ENCODE data around the gene LETM1. TPM values are rescaled to one million over a fixed set of nuclear protein-coding genes. Genes with fewer than 3 reads are reported as not detected.

The LETM1 gene
- total and polyA plus RNA-seq, 4 donors: 21.7 to 47.1 (median 26.8) TPM

GRCh38 chr4:1778642-1779392 is 77.1 kb downstream of the LETM1 start:
- no peaks in the 10 kb centered on the region for H3K9me3 ChIP-seq (ENCODE audit: control insufficient read depth in 4 of 4, insufficient read depth in 3 of 4, low read length in 3 of 4)
- H3K4me1 ChIP-seq (ENCODE audit: control insufficient read depth in 5 of 5, insufficient read depth in 5 of 5, low read length in 5 of 5): peaks cover 0 to 15% (median 4%) of the 10 kb centered on the region in 5 donors
- no peak overlapping the region for H3K4me3 ChIP-seq
- no peak overlapping the region for H3K27ac ChIP-seq (ENCODE audit: low read depth in 1 of 2, low read length in 1 of 2)
- H3K36me3 ChIP-seq (ENCODE audit: control insufficient read depth in 4 of 4, insufficient read depth in 4 of 4, low read length in 4 of 4): no peaks in the 10 kb centered on the region
- no peaks in the 10 kb centered on the region for H3K27me3 ChIP-seq (ENCODE audit: control insufficient read depth in 3 of 3, insufficient read depth in 3 of 3, low read length in 2 of 3)
- no peak for TF ChIP-seq CTCF (IDR thresholded peaks at IDR 0.05; ENCODE audit: control extremely low read depth, extremely low read depth)
- ATAC-seq (ENCODE audit: insufficient read depth, low FRiP score): no peak
- no peak overlapping the region for H3K9ac ChIP-seq (ENCODE audit: insufficient read depth in 1 of 2, low read length in 2 of 2)
- WGBS, 2 donors: 90 to 94% methylated on average over 18 of the region's 18 CpGs
- no peak for DNase-seq

DNA sequence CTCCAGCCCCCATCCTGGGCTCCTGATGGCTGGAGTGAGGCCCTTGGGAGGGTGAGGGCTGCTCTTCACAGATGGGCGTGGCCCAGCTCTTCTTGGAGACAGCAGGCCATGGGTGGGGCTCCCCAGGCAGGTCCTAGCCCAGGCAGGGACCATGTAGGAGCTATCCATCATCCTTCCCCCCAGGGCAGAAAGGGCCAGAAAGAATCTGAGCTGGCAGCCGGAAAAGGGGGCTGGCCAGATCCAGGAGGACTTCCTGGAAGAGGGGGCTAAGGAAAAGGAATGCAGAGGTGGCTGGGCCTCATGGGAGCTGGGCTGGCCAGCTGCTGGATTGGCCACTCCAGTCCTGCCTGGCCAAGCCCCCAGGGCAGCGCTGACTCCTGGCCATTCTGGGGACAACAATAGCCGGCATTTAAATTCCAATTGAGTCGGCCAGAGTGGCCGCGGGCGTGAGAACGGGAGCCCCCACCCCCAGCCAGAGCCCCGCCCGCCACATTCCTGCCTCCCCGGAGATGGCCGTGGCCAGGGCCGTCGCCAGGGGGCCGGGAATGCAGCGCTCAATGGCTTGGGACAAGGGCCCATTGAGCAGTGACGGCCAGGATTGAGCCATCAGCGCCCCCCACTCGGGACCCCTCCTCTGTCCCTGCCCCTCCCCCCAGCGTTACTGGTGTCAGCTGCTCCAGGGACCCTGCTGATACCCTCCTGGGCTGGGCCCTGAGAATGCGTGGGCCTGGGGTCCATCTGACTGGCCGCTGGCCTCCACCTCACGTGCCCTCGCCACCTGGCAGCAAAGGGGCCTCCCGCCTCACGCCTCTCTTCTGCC is 77.9 kb downstream of the LETM1 start:
- DNase-seq: peak in 2 of 3 donors; percentile 56 to 79
- no peaks in the 10 kb centered on the region for H3K36me3 ChIP-seq (ENCODE audit: control insufficient read depth in 4 of 4, insufficient read depth in 4 of 4, low read length in 4 of 4)
- H3K4me3 ChIP-seq: no peak overlapping the region
- no peak overlapping the region for H3K27ac ChIP-seq (ENCODE audit: low read depth in 1 of 2, low read length in 1 of 2)
- ATAC-seq (ENCODE audit: insufficient read depth, low FRiP score): no peak
- H3K27me3 ChIP-seq (ENCODE audit: control insufficient read depth in 3 of 3, insufficient read depth in 3 of 3, low read length in 2 of 3): no peaks in the 10 kb centered on the region
- TF ChIP-seq CTCF (IDR thresholded peaks at IDR 0.05; ENCODE audit: control extremely low read depth, extremely low read depth): no peak
- no peaks in the 10 kb centered on the region for H3K9me3 ChIP-seq (ENCODE audit: control insufficient read depth in 4 of 4, insufficient read depth in 3 of 4, low read length in 3 of 4)
- WGBS, 2 donors: 42 to 76% methylated on average over 26 to 27 of the region's 27 CpGs
- peaks cover 0 to 16% (median 7%) of the 10 kb centered on the region in 5 donors for H3K4me1 ChIP-seq (ENCODE audit: control insufficient read depth in 5 of 5, insufficient read depth in 5 of 5, low read length in 5 of 5)
- H3K9ac ChIP-seq (ENCODE audit: insufficient read depth in 1 of 2, low read length in 2 of 2): no peak overlapping the region

DNA sequence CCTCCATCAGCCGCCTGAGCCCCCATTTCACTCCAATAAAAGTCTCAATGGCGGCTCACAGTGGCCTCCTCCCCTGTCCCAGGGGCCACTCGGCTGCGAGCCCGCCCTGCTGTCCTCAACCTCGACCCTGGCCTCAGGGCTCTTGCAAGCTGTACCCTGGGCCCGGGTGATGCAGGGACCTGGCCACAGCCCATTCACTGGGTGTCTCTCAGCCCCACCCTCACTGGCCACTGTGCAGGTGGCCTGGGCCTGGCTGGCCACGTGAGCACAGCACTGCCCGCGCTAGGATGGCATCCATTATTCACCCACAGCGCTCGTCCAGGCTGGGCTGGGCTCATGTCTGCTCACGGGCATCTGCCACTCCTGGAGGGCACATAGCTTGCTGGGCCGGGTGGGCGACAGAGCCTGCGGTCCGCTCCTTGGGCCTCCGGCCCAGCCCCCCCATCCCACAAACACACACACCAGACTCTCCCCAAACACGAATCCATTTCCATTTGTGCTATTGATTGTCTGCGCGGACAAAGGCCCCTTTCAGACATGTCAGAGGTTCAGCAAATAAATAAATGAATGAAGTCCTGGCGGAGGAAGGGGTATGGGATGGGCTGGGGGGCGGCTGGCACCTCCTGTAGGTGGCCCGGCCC is 79.3 kb downstream of the LETM1 start:
- H3K9me3 ChIP-seq (ENCODE audit: control insufficient read depth in 4 of 4, insufficient read depth in 3 of 4, low read length in 3 of 4): no peaks in the 10 kb centered on the region
- no peak for DNase-seq
- no peak overlapping the region for H3K9ac ChIP-seq (ENCODE audit: insufficient read depth in 1 of 2, low read length in 2 of 2)
- no peak overlapping the region for H3K27ac ChIP-seq (ENCODE audit: low read depth in 1 of 2, low read length in 1 of 2)
- H3K4me3 ChIP-seq: no peak overlapping the region
- TF ChIP-seq CTCF (IDR thresholded peaks at IDR 0.05; ENCODE audit: control extremely low read depth, extremely low read depth): no peak
- peaks cover 0 to 30% (median 9%) of the 10 kb centered on the region in 5 donors for H3K4me1 ChIP-seq (ENCODE audit: control insufficient read depth in 5 of 5, insufficient read depth in 5 of 5, low read length in 5 of 5)
- ATAC-seq (ENCODE audit: insufficient read depth, low FRiP score): no peak
- no peaks in the 10 kb centered on the region for H3K27me3 ChIP-seq (ENCODE audit: control insufficient read depth in 3 of 3, insufficient read depth in 3 of 3, low read length in 2 of 3)
- H3K36me3 ChIP-seq (ENCODE audit: control insufficient read depth in 4 of 4, insufficient read depth in 4 of 4, low read length in 4 of 4): no peaks in the 10 kb centered on the region
- 94 to 95% methylated on average over 24 of the region's 24 CpGs for WGBS, 2 donors

Measured in lung (tissue), 12 donors.